GM21526 (cell line): Measurements from ENCODE around the gene GBE1.

Experiments
- ATAC-seq: cut with Tn5 transposase; IDR thresholded peaks from one replicate; pipeline ENCODE4 v1.9.1; 2021; ENCODE audit warnings: moderate library complexity; ENCODE audit not compliant: unreplicated experiment, low FRiP score

The GBE1 gene

DNA sequence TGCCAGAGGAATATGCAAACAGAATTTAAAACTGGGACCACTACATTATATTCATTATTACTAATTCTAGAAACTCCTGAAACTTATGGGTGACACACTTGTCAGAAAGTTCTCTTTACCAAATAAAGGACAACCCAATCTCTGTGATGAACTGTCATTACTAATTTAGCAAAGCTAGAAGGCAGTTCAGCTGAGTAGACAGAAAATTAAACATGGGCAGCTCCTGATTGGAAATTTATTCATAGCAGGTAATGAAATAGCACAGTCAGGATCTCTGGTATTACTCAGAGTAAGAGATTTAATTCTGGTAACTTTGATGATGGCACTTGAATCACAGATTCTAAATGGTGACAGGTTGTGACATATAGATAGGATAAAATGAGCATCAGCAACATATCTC, 123.0 kb downstream of the GBE1 start:
- ATAC-seq = no peak

DNA sequence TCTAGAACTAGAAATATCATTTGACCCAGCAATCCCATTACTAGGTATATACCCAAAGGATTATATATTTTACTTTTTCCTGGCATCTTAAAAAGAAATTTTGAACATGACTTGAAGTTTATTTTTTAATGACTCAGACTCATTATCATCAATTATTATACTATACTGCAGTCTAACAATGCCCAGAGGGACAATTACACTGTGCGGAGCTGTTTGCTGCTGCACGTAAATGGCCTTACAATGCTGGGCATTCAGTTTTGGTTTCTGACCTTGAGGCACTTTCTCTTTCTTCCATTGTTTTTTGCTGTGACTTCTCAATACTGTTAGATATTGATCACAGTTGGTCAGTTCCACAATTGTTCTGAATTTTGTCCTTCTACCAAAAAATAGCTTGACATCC, 128.8 kb downstream of the GBE1 start:
- ATAC-seq = no peak

DNA sequence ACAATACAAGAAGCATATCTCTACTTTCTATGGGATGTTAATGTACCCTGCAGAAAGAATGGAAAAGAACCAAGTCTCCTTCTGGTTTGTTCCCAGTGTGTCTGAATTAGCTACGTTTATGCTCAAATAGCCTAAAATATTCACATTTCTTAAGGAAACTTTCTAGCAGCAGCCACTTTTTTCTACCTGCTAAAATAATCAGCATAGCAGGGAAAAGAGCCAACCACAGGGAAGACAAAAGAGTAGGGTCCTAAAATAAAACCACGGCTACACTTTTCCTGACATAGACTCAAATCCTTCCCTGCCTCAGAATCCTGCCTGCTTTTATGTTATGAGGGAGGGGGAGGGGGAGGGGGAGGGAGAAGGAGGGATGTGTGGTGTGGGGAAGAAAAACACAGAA, 136.7 kb downstream of the GBE1 start:
- no peak for ATAC-seq

DNA sequence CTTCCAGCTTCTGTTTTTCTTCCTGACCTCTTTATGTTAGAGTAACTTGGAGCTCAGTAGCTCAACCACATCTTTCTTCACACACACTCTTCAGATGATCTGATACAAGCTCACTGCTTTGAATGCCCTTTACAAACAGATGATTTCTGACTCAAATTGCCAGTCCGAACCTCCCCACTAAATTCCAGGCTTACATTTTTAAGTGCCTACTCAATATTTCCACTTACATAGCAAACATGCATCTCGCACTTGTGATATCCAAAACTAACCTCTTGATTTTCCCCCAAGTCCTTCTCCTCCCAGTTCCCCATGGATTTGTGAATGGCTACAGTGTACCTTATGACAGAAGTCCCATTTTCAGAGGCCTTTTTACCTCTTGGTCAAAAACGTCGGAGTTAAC, 139.1 kb downstream of the GBE1 start:
- no peak for ATAC-seq

DNA sequence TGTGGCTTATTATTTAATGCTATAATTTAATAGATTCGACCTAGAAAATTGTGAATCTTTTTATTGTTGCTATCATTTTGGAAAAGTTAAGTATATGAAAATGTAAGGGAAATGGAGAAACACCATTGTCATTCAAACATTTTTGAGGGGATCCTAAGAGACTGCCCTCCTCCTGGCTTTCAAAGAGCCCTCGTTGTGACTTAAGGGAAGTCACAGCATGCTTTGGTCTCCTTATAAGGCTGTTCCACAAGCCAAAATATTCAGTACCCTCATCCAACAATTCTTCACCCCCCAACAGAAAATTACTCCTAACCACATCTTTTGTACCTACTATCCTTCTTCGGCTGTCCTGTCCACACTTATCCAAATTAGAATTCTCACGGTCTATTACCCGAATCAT, 140.2 kb downstream of the GBE1 start:
- ATAC-seq = no peak

DNA sequence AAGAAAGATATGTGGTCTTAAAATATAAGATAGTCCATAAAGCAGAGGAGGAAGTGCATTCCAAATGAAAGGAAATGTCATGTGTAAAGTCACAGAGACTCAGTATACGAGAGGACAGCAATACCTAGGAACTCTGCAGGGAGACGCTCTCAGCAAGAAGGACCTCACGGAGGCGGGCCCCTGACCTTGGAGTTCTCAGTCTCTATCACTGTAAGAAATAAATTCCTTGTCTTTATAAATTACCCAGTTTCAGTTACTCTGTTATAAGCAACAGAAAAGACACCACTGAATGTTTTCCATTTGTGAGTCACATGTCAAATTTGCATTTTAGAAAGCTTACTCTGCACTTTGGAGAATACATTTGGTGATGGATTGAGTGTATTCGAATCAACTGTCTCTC, 140.6 kb downstream of the GBE1 start:
- no peak for ATAC-seq

DNA sequence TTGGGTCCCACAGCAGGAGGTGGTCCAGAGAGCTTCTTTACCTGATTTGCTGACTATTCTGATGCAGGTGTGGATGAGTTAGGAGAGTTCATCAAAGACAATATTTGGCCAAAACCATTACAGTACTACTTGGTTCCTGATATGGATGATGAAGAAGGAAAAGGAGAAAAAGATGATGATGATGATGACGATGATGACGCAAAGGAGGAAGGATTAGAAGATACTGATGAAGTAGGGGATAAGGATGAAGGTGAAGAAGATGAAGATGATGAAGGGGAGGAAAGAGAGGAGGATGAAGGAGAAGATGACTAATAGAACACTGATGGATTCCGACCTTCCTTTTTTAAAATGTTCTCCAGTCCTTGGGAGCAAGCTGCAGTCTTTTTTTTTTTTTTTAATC, 148.7 kb downstream of the GBE1 start:
- no peak for ATAC-seq

DNA sequence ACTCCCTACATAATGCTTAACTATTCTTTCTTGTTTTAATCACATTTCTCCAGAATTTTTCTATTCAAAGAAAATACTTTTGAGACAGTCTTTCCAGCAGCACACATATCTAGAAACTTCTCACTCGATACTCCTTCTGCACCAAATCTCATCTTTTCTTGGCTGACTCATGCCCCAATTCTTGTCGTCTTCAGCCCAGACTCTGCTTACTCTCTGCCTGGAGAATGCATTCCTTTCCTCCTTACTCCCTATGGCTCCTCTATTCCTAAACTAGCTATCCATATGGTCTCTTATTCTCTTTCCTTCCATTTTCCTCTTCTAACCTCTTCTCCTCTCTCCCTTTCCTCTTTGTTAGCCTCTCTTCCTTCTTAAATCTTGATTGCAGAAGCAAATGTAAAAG, 158.7 kb downstream of the GBE1 start:
- no peak for ATAC-seq

DNA sequence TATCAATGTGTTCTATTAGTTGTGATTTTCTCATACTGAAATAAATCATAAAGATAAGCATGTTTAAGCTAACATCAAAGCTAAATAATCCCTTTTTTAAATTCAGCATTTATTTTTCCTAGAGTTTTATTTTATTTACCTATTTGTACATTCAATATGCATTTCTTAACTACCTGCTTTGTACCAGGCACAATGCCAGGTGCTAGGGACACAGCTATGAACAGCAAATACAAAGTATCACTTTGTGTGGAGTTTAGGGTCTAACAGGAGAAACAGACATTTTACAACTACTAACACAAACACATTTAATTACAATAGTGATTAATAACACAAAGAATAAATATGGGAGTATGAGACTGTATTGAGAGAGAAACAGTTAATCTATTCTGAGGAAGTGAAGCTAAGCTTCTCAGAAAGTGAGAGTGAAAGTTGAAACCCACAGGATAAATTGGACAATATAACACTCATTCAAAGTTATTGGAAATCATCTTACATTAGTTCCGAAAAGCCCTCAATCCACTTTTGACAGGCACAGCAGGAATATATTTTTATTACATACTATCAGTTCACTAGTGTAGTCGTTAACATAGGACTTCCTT, 159.6 kb downstream of the GBE1 start:
- no peak for ATAC-seq

DNA sequence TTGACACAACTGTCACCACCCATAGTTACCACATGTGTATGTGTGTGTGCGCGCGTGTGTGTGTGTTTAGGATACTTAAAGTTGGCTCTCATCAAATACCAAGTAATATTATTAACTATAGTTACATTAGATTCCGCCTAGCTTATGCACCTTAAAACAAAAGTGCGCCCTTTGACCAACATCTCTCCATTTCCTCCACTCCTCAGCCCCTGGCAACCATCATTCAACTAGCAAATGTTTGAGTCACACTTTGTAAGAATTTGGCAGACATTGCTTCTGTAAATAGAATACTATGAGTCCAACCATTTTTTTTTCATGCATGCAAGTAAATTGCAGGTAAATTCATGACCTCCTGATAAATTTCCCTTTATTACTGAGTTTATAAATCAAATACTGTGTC, 169.3 kb downstream of the GBE1 start:
- ATAC-seq = no peak

DNA sequence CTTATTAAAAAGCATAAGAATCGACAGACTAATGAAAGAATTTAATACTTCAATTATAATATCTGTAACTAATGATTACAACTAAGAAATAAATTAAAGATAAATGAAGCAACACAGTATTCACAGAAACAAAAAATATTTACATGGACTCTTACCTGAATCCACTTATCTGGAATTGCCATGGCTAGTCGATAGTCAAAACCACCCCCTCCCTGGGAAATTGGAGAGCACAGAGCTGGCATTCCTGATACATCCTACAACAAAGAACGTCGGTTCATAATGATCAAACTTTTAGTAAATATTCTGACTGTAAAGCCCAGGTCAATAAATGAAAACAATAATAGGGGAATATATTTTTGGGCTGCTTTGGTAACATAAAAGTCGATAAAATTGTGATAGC, 175.5 kb downstream of the GBE1 start:
- ATAC-seq = no peak

DNA sequence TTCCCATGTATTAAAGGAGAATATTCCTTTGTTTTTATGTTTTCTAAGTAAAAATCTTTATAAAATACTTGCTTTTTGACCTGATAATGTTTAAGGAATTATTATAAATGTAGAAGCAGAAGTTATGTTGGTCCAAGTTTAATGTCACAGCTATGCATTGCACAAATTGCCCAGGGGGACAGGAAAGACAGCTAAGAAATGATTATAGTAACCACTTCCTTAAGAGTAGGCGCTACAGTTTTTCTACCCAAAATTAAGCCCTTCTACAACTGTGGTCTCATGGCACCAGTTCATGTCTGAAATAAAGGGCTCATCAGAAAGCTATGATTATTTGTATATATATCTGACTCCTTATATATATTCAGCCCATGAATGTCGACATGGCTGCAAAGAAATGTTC, 176.4 kb downstream of the GBE1 start:
- ATAC-seq = no peak

DNA sequence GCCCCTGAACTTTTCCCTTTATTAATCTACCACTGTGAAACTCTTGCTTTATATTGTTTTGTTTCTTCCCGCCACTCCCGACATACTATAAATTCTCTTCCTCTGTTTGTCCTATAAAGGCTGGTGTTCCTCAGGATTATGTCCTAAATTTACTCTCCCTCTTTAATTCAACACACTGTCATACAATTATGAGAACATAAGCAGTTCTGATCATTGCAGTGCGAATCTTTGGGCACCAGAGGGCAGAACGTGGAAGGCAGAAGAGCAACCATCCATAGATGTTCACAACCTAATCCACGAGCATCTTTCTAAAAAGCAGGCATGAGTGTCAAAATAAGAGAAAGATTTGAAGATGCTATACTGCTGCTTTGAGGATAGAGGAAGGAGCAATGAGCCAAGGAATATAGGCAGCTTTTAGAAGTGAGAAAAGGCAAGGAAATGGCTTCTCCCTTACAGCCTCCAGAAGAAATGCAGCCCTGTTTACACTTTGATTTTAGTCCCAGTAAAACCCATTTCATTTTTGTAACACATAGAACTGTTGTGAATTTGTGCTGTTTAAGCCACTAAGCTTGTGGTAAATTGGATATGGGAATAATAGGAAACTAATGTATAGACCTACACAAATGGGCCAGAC, 179.4 kb downstream of the GBE1 start:
- ATAC-seq = no peak

DNA sequence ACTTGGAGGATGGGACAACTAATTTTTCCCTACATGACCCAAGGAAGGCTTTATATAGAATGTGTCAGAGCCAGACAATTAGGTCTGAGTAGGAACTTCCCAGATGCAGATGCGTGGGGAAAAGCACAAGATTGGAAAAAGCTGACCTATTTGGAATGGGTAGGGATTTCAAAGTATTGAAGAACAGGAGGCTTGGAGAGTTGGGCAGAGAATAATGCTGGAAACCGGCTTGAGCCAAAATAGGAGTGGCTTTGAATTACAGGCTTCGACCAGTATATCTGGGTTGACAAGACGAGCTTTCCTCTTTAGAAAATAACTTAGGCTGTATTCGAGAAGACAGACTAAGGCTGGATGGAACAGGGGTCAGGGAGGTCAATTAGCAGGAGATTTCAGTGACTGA, 181.1 kb downstream of the GBE1 start:
- no peak for ATAC-seq

DNA sequence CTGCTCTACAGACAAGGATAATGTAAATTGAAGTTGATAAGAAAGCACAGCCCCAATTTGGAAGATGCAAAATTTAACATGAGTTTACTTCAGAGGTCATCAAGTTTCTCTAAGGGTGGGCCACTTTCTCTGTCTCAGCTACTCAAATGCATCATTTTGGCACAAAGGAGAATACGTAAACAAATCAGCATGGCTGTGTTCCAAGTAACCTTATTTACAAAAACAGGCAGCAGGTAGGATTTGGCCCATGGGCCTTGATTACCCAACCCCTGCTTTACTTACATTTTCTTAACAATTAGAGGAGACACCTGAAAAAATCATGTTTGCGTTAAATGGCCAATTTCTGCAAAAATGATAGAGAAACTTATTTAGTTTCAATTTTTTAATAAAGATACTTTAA, 181.7 kb downstream of the GBE1 start:
- no peak for ATAC-seq

DNA sequence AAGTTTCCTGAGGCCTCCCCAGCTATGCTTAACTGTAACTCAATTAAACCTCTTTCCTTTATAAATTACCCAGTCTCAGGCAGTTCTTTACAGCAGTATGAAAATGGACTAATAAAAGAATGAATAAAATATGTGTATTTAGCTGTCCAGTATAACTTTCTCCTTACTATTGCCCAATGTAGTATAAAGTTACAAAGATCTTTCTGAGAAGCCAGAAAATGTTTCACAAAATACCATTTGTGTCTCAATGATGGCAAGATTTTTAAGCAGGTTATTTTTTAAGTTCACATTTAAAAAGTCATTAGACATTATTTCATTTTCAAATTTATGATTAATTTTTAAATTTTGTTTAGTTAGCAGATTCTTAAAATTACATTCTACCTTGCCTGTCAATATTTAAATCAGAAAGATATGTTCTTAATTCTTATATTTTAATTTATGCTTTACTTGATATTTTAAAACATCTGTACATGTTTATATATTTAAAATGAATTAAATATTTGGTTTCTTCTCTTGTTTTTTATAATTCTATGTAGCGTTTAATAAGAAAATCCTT, 189.2 kb downstream of the GBE1 start:
- ATAC-seq = no peak

DNA sequence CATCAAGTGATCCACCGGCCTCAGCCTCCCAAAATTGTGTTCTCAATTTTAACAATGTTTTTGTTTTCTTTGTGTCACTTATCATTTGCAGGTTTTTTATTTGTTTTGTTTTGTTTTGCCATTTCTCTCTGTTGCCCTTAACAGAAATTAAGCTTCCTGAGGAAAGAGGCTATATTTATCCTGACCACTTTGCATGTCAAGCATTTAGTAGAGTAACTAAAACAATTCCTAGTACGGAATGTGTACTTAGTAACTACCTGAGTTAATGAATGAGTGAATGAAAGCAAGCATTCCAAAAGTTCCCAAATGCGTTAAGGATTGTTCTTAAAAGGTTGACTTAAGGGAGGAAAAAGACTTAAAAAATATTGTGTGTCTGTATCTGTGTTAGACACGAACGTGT, 193.1 kb downstream of the GBE1 start:
- ATAC-seq = no peak

DNA sequence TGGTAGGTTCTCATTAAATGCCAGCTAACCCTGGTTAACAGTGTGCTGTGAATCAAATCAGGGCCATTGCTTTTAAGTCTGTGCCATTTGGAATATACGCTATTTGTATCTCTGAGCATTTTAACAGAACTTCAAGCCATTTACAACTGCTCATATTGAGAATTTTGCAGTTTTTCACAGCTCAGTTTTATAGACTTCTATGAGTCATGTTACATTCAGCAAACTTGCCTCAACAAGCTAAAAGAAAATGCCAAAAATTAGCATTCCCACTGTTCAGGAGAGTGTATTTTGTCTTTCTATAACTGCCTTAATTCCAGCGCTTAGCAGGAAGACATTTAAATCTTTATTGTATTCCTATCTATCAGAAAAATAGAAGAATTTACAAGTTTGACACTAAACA, 196.4 kb downstream of the GBE1 start:
- no peak for ATAC-seq

DNA sequence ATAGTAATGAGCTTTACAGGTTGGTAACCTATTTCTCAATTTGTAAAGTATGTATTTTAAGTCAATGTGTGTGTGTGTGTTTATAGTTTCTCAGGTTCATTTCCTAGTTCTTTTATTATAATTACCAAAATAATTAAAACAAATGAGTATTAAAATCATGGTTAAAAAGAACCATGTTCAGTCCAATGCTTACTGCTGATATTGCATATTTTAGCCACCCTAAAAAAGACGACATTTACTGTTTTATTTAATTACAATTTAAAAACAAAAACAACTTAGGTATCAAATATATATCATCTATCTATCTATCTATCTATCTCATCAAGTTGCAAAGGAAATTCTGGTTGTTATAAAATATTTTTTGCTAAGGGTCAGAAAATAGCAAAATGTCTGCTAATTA, 203.3 kb downstream of the GBE1 start:
- no peak for ATAC-seq

DNA sequence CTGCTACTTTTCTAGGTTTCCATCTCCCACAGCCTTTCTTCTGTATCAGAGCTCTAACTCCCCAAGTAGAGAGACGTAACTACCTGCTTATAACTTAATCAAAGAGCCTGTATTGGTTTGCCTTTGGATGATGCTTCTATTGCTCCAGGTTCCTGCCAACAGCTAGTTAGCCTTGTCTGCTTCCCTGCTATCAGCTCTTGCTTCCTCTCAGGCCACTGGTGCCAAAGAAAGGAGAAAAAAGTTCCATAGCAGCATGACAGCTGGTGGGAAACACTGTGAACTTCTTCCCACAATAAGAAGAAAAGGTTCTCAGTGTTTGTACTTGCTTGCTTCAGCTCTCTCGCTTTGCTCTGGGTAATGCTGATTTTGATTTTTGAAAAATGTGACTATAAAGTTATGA, 206.6 kb downstream of the GBE1 start:
- no peak for ATAC-seq

DNA sequence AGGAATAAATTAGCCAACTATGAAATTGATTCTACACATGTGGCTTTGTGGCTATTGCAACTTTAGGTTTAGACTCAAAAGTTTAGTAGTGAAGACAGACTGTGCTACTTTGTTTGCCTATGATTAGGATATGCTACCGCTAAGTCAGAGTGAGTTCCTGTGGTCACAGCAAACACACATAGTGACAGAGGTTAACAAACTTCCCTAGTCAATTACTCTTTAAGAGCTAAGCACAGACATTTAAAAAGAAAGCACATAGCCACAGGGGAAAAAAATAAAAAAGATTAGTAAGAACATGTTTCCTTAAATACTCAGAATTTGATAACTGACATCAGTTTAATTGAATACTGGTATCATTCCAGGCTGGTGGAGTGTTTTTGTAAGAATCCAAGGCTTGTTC, 207.1 kb downstream of the GBE1 start:
- peak; percentile 52 for ATAC-seq

DNA sequence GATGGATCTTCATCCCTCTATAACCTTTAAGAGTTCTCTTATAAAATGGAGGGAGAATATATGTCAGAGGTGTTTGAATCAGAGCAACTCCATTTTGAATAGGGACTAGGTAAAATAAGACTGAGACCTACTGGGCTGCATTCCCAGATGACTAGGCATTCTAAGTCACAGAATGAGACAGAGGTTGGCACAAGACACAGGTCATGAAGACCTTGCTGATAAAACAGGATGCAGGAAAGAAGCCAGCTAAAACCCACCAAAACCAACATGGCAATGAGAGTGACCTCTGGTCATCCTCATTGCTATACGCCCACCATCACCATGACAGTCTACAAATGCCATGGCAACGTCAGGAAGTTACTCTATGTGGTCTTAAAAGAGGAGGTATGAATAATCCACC, 211.0 kb downstream of the GBE1 start:
- no peak for ATAC-seq

DNA sequence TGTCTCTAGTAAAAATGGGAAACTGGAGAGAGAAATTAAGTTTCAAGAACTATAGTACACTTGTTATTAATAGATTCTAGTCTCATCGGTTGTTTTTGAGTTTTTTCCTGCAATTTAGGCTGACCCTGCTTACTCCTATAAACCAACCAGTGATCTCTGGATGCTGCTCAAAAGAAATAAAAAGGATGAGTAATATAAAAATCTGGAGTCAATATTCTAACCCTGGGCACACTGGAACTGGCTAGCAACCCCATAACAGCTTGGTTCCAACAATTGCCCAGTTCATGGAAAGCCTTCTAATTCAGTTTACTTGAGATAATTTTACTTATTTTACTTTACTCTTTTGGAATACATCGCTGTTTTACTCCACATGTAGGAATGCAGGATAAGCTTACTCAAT, 211.6 kb downstream of the GBE1 start:
- ATAC-seq = no peak
